ACHN (cell line): ENCODE results near the gene HCFC1.

ENCODE experiments used
- DNase-seq: peaks from one replicate; pipeline ENCODE4 v3.0.0-alpha.2; 2015
- in situ Hi-C: cut with HindIII; loops from 2 replicates; pipeline ENCODE4 v1.10.0; 2017; ENCODE audit warnings: low sequenced_read_pairs, low pct_ligation_motif_present, low pct_unique_long_range_greater_than_20kb

The HCFC1 gene

GRCh38 chrX:153966841-153967535, 4.6 kb downstream of the HCFC1 start:
- DNase-seq = no peak
- in situ Hi-C loops = no loop called here

DNA sequence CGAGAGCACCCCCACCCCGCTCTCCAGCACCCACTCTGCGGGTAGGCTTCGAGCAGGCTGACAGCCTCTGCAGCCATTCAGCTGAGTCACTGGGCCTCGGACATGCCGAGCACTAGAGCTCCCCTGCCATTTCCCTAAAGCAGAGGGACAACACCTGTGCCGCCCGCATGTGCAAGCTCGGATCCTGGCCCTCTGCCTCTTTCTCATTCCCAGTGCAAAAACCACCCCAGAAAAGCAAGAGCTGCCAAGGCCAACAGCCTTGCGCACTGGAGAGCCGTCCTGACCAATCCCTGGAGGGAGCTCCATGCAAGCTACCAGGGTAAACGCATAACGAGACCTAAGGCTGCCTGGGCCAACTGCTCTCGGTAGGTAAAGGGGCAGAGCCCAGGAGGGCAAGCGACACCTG, 5.3 kb downstream of the HCFC1 start:
- in situ Hi-C loops = no loop called here
- DNase-seq = no peak

DNA sequence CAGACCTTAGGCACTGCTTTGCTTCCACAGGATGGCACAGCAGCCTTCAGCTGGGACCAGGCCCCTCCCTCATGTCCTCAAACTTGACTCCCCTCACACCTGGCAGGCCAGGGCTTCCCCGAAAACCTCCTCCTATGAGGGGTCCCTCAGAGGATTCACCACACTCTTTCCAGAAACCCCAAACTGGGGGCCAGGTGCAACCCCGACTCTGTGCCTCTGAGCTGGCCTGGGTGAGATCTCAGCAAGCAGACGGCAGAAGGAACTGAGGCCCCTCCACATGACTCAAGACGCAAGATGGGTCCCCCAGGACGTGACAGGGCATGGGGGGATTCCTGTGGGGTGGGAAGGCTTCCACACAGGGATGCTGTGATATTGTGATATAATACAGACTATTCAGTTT, 6.2 kb downstream of the HCFC1 start:
- DNase-seq = no peak
- in situ Hi-C loops = no loop called here

DNA sequence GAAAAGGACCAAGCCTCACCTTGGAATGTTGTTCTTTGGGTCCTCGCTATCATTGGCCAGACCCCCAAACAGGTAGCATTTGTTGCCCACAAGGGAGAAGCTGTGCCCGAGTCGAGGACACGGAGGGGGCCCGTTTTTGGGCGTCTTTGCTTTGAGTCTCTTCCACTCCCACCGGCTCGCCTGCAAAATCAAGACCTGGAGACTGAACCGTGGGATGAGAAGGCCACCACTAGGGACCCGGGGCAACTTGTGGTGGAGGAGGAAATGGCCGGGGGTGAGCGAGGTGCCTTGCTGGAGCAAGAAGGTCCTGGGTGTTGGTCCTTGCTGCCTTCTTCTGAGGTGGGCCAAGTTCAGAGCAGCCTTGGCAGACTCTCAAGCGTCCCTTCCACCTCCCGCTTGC, 7.5 kb downstream of the HCFC1 start:
- DNase-seq = no peak
- in situ Hi-C loops = no loop called here

DNA sequence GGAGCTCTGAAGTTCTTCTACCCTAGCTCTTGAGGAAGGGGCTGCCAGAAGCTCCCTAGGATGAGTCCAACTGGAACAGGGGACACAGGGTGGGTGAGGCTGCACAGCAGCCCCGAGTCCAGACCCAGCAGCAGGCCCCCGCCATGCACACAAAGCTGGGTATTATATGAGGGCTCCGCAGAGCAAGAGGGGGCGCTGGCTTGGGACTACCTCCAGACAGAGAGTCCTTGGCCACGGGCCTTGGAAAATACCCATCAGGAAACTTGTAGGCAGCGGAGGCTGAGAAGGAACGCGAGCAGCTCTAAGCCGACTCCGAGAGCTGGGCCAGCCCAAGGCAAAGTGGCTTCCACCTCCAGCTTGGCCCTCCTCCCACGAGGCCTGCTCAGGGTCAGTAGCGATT, 8.1 kb downstream of the HCFC1 start:
- in situ Hi-C loops = no loop called here
- no peak for DNase-seq

GRCh38 chrX:153961292-153961691, 10.3 kb downstream of the HCFC1 start:
- no peak for DNase-seq
- in situ Hi-C loops = no loop called here

DNA sequence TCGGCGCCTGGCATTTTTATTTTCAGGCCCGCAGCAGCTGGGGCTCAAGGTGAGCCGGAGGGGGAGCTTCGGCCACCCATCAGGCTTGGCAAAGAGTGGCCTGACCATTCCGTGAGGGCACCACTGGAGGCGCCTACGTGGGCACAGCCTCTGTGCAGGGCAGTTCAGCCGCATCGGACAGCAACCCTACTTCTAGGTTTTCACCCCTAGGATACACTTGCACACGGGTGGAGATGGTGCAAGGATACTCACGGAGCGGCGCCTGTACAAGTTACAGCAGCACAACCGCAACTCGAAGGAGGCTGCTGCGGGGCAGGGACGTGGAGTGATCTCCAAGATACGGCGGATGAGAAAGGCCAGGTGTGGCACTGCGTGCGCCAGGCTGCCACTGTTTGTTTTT, 10.8 kb downstream of the HCFC1 start:
- in situ Hi-C loops = no loop called here
- no peak for DNase-seq

- in situ Hi-C loops = no loop called here
- no peak for DNase-seq
Measured at GRCh38 chrX:153960077-153960476, 11.5 kb downstream of the HCFC1 start.

GRCh38 chrX:153959649-153960048, 12.0 kb downstream of the HCFC1 start:
- DNase-seq = no peak
- in situ Hi-C loops = no loop called here

- DNase-seq = no peak
- in situ Hi-C loops = no loop called here
Measured at GRCh38 chrX:153958605-153959004, 13.0 kb downstream of the HCFC1 start.

GRCh38 chrX:153957224-153957623, 14.4 kb downstream of the HCFC1 start:
- DNase-seq = no peak
- in situ Hi-C loops = no loop called here

DNA sequence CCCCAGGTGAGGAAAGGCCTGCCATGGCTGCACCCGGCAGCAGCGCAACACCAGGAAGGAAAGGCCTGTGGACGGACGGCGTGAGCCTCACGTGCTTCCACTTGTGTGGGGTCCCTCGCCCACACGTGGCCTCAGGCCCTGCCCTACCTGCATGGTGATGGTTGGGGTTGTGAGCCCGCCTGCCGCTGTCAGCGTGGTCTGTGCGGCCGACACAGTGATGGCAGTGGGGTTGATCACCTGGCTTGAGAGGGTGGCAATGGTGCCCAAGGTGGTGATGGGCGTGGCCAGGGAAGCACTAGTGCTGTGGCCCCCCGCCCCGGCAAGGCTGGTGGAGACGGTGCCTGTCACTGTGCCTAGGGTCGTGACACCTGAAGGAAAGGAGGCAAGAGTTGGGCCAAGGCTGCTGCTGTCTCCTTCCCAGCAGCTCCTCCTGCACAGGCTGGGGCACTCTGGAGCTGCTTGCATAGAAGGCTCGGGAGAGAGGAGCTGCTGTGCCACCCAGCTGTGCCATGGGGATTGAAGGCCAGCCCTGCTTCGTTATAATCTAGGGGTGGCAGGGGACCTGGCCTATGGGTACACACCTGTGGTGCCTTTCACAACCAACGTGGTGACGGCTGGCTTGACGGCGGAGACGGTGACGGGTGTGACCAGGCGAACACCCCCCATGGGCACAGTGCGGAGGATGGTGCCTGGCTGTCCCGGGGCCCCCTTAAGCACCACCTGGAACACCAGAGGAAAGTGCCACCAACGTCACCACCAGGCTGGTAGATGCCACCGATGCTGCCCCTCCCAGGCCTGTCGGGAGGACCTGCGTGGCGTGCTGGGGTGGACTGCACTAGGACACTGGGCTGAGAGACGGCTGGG, 15.3 kb downstream of the HCFC1 start:
- in situ Hi-C loops = no loop called here
- no peak for DNase-seq

- in situ Hi-C loops = no loop called here
- DNase-seq = no peak
Measured at GRCh38 chrX:153955228-153955732, 16.3 kb downstream of the HCFC1 start.

- in situ Hi-C loops = no loop called here
- no peak for DNase-seq
Measured at GRCh38 chrX:153954558-153955227, 16.9 kb downstream of the HCFC1 start.

DNA sequence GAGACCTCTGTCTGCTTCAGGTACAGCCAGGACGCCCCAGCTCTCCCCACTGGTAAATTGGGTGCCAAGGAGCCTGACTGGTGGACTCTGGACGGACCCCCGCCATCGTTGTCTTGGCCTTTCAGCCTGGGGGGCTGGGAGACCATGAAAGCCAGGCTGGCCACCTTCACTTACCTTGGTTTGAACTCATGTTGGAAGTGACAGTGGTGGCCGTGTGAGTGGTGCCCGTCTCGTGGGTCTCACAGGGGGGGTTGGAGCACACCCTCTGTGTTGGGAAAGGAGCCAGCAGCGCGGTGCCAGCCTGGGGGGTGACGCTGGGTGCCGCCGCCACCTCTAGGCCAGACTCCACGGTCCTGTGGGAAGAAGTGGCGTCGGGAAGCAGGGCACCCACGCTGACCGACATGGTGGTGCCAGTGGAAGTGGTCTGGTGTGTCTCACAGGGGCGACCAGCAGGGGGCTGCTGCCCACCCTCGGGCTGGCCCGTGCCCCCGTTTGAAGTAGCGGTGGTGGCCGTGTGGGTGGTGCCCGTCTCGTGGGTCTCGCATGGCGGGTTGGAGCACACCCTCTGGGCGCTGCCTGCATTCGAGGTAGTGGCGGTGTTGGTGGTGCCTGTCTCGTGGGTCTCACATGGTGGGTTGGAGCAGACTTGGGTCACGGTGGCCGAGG, 17.6 kb downstream of the HCFC1 start:
- in situ Hi-C loops = no loop called here
- no peak for DNase-seq

GRCh38 chrX:153953342-153953830, 18.2 kb downstream of the HCFC1 start:
- DNase-seq = peak; percentile 47
- in situ Hi-C loops = no loop called here

- DNase-seq = no peak
- in situ Hi-C loops = no loop called here
Measured at GRCh38 chrX:153952373-153953026, 19.1 kb downstream of the HCFC1 start.

GRCh38 chrX:153951683-153952372, 19.8 kb downstream of the HCFC1 start:
- DNase-seq = no peak
- in situ Hi-C loops = no loop called here
